Breast epithelium (tissue), 3 donors: Measurements from ENCODE around the gene CRYGD.

Experiments used
- CTCF ChIP-seq, 3 donors: fragments of 450-650 bp; IDR thresholded peaks; one replicate each; pipeline ENCODE4 v1.5.1; 2016 to 2017; ENCODE audit warnings: antibody characterized with exemption in 3 of 3, mild to moderate bottlenecking in 3 of 3, moderate library complexity in 3 of 3
- POLR2A ChIP-seq: fragments of 450-650 bp; IDR thresholded peaks from one replicate; pipeline ENCODE4 v1.6.1; 2016; ENCODE audit warnings: antibody characterized with exemption, mild to moderate bottlenecking, moderate library complexity
- POLR2AphosphoS5 ChIP-seq, 3 donors: sonication (generic); formaldehyde crosslinking; IDR thresholded peaks; one replicate each; pipeline ENCODE4 v1.6.1; 2017; ENCODE audit warnings: antibody characterized with exemption in 3 of 3

DNA sequence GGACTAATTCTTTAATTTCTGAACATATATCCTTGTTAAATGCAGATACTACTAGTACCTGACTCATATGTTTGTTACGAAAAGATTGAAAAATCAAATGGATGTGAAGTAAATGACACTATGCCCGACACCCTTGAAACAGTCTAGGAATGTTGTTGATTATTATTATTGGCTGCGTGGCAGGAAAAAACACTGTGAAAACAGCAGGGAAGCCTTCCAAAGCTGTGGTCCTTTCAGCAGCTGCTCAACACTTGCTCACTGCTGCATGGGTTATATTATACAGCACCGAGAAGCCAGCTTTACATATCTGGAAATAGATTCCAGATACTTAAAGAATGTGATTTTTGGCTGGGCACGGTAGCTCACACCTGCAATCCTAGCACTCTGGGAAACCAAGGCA lies 26.5 kb downstream of the CRYGD start:
- no peak for TF ChIP-seq CTCF (IDR thresholded peaks at IDR 0.05)
- no peak for TF ChIP-seq POLR2A
- TF ChIP-seq POLR2AphosphoS5 (IDR thresholded peaks at IDR 0.05): no peak
